ENCODE results near the gene PARK7. TPM values are rescaled to one million over a fixed set of nuclear protein-coding genes. Genes with fewer than 3 reads are reported as not detected.
A peak's percentile ranks its signal among the peaks of the same experiment; 100 is the strongest.

The PARK7 gene
- total RNA-seq, 1 donor from 2014 or later: 282 TPM

GRCh38 chr1:7932524-7933138 is 28.9 kb upstream of the PARK7 start:
- TF ChIP-seq CTCF (conservative IDR thresholded peaks at IDR 0.05; ENCODE audit: low read depth, low read length): no peak
- H3K4me3 ChIP-seq (ENCODE audit: low read depth, low read length): no peak overlapping the region

GRCh38 chr1:7938070-7938469 is 23.4 kb upstream of the PARK7 start:
- H3K4me3 ChIP-seq (ENCODE audit: low read depth, low read length): no peak overlapping the region
- DNase-seq (ENCODE audit: low read depth): no peak
- TF ChIP-seq CTCF (conservative IDR thresholded peaks at IDR 0.05; ENCODE audit: low read depth, low read length): no peak

More at GRCh38 chr1:7932524-7933138, 28.9 kb upstream of the PARK7 start:
- DNase-seq (ENCODE audit: low read depth): no peak

- H3K4me3 ChIP-seq (ENCODE audit: low read depth, low read length): no peak overlapping the region
- TF ChIP-seq CTCF (conservative IDR thresholded peaks at IDR 0.05; ENCODE audit: low read depth, low read length): no peak
- DNase-seq (ENCODE audit: low read depth): no peak
Measured at GRCh38 chr1:7940034-7940433, 21.5 kb upstream of the PARK7 start.

GRCh38 chr1:7940745-7941436 is 20.6 kb upstream of the PARK7 start, which contains the start of gene TNFRSF9:
TNFRSF9 (minus strand) TSS chr1:7940839; CDS start chr1:7939994, 845 bp downstream.
- no peak for TF ChIP-seq CTCF (conservative IDR thresholded peaks at IDR 0.05; ENCODE audit: low read depth, low read length)
- DNase-seq (ENCODE audit: low read depth): no peak

GRCh38 chr1:7941437-7941793 is 20.1 kb upstream of the PARK7 start:
- DNase-seq (ENCODE audit: low read depth): no peak
- no peak overlapping the region for H3K4me3 ChIP-seq (ENCODE audit: low read depth, low read length)
- TF ChIP-seq CTCF (conservative IDR thresholded peaks at IDR 0.05; ENCODE audit: low read depth, low read length): no peak

More at GRCh38 chr1:7940745-7941436, 20.6 kb upstream of the PARK7 start, which contains the start of gene TNFRSF9:
- no peak within 1 kb of the TSS for H3K4me3 ChIP-seq (ENCODE audit: low read depth, low read length)

- no peak for DNase-seq (ENCODE audit: low read depth)
- peak overlapping the region; percentile 24 for H3K4me3 ChIP-seq (ENCODE audit: low read depth, low read length)
- no peak for TF ChIP-seq CTCF (conservative IDR thresholded peaks at IDR 0.05; ENCODE audit: low read depth, low read length)
Measured at GRCh38 chr1:7942214-7942921, 19.1 kb upstream of the PARK7 start.
